Measurements from ENCODE around the gene EPS15.

GRCh38 chr1:51346086-51346942 lies 172.8 kb downstream of the EPS15 start:
- TF ChIP-seq TARDBP (IDR thresholded peaks at IDR 0.05), result no peak
- no peak for TF ChIP-seq SUZ12 (IDR thresholded peaks at IDR 0.05)
- no peak for TF ChIP-seq FOXK2 (IDR thresholded peaks at IDR 0.05)
- TF ChIP-seq L3MBTL2 (conservative IDR thresholded peaks at IDR 0.05), result no peak
- no peak for TF ChIP-seq ELF4 (IDR thresholded peaks at IDR 0.05)
- TF ChIP-seq FOXM1 (IDR thresholded peaks at IDR 0.05; ENCODE audit: borderline replicate concordance), result no peak
- no peak for TF ChIP-seq FOXA1 (IDR thresholded peaks at IDR 0.05)
- TF ChIP-seq, protein P1, sequence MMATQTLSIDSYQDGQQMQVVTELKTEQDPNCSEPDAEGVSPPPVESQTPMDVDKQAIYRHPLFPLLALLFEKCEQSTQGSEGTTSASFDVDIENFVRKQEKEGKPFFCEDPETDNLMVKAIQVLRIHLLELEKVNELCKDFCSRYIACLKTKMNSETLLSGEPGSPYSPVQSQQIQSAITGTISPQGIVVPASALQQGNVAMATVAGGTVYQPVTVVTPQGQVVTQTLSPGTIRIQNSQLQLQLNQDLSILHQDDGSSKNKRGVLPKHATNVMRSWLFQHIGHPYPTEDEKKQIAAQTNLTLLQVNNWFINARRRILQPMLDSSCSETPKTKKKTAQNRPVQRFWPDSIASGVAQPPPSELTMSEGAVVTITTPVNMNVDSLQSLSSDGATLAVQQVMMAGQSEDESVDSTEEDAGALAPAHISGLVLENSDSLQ (IDR thresholded peaks at IDR 0.05), result no peak

Measured in HEK293T (cell line).